HepG2 (cell line): ENCODE data around the gene KCNAB2. TPM values are rescaled to one million over a fixed set of nuclear protein-coding genes. Genes with fewer than 3 reads are reported as not detected.

Source experiments
- ATAC-seq: fragments of 200-7000 bp; cut with Tn5 transposase; 3 replicates; pipeline ENCODE4 v1.9.1; 2020; ENCODE audit warnings: mild to moderate bottlenecking, moderate library complexity
- BruUV-seq: library from RNA; stranded (reverse); fragments of 400-500 nt; replicated peaks from 2 replicates; lab custom pipeline; 2021; lab: Mats Ljungman, UMichigan
- CTCF ChIA-PET: fragments of 300-600 bp; formaldehyde crosslinking; extraction: SDS; loops from one replicate; lab custom pipeline; 2021; ENCODE audit warnings: low total read pairs, inconsistent platforms, low intra/inter-chr PET ratio; lab: Yijun Ruan, JAX
- POLR2A ChIA-PET: fragments of 350-600 bp; sonication (Branson Sonifier 250); formaldehyde crosslinking; loops from one replicate; lab custom pipeline; 2020; ENCODE audit warnings: antibody characterized with exemption, inconsistent platforms; lab: Yijun Ruan, JAX
- DNase-seq: peaks from one replicate; pipeline ENCODE4 v3.0.0-alpha.2; 2015; ENCODE audit warnings: low spot score
- FAIRE-seq: peaks from 3 replicates; lab custom pipeline; 2011; peaks lifted over from hg19 to GRCh38; lab: Jason Lieb, UNC
- H2AFZ ChIP-seq: one replicate; pipeline ENCODE4 v1.6.1; 2011; ENCODE audit warnings: low read length, inconsistent platforms
- H3K27ac ChIP-seq: fragments of 300-600 bp; 3 replicates; pipeline ENCODE4 v1.8.0; 2011; ENCODE audit warnings: mixed run types, mild to moderate bottlenecking, mixed read lengths, low read length, inconsistent platforms; ENCODE audit not compliant: insufficient read depth; ENCODE audit errors: extremely low read length
- H3K27me3 ChIP-seq, 2 experiments: fragments of 200-600 bp in 1 of 2; 2 replicates in 1 of 2; 3 replicates in 1 of 2; pipeline versions ENCODE4 v1.6.0 to v1.8.0; 2011; ENCODE audit warnings: low read length in 2 of 2, mild to moderate bottlenecking in 2 of 2, moderate library complexity in 2 of 2, inconsistent platforms in 1 of 2; ENCODE audit not compliant: insufficient read depth in 2 of 2, control insufficient read depth in 1 of 2
- H3K36me3 ChIP-seq, 2 experiments: fragments of 200-600 bp in 1 of 2; replicated peaks in 1 of 2; 2 replicates in 1 of 2; 3 replicates in 1 of 2; pipeline versions ENCODE4 v1.5.1 to v1.8.0; 2011; ENCODE audit warnings: low read length in 2 of 2, inconsistent platforms in 1 of 2; ENCODE audit not compliant: insufficient read depth in 2 of 2, control insufficient read depth in 1 of 2
- H3K4me1 ChIP-seq: 2 replicates; pipeline ENCODE4 v1.5.1; 2012; ENCODE audit warnings: low read length, inconsistent platforms; ENCODE audit not compliant: insufficient read depth
- H3K4me2 ChIP-seq: 2 replicates; pipeline ENCODE4 v1.6.0; 2011; ENCODE audit warnings: low read depth, low read length, inconsistent platforms
- H3K4me3 ChIP-seq, 3 experiments: fragments of 200-600 bp in 1 of 3; sonication (generic), shearing (Covaris generic) in 1 of 3; replicated peaks in 1 of 3; 2 replicates each; pipeline ENCODE4 v1.5.1; 2011 to 2016; ENCODE audit warnings: low read length in 3 of 3, inconsistent platforms in 2 of 3, low read depth in 2 of 3, mild to moderate bottlenecking in 2 of 3, control low read depth in 1 of 3, mixed read lengths in 1 of 3; ENCODE audit not compliant: insufficient read depth in 1 of 3
- H3K79me2 ChIP-seq: one replicate; pipeline ENCODE4 v1.6.1; 2011; ENCODE audit warnings: low read length, inconsistent platforms; ENCODE audit not compliant: insufficient read depth
- H3K9ac ChIP-seq: 2 replicates; pipeline ENCODE4 v1.6.0; 2011; ENCODE audit warnings: mild to moderate bottlenecking, low read depth, low read length, inconsistent platforms; ENCODE audit not compliant: insufficient read depth
- H3K9me3 ChIP-seq: 2 replicates; pipeline ENCODE4 v1.5.1; 2012; ENCODE audit warnings: mild to moderate bottlenecking, low read length
- H4K20me1 ChIP-seq: 2 replicates; pipeline ENCODE4 v1.6.0; 2011; ENCODE audit warnings: inconsistent platforms, mild to moderate bottlenecking, low read length, moderate library complexity; ENCODE audit not compliant: insufficient read depth
- ATF2 ChIP-seq: sonication (generic); formaldehyde crosslinking; IDR thresholded peaks from 2 replicates; pipeline ENCODE4 v1.4.0; 2020; ENCODE audit warnings: missing genetic modification reagents
- CENPX ChIP-seq: sonication (generic); formaldehyde crosslinking; IDR thresholded peaks from 2 replicates; pipeline ENCODE4 v1.9.0; 2021; ENCODE audit warnings: mild to moderate bottlenecking, missing genetic modification reagents, moderate library complexity
- FIP1L1 ChIP-seq: fragments of 200-400 bp; formaldehyde crosslinking; IDR thresholded peaks from 2 replicates; pipeline ENCODE4 v1.6.1; 2018; ENCODE audit warnings: low read depth, mild to moderate bottlenecking, low read length, moderate library complexity, borderline replicate concordance; ENCODE audit not compliant: insufficient read depth
- HIVEP1 ChIP-seq: sonication (generic); formaldehyde crosslinking; IDR thresholded peaks from 2 replicates; pipeline ENCODE4 v1.4.0; 2020; ENCODE audit warnings: mild to moderate bottlenecking, missing genetic modification reagents
- MATR3 ChIP-seq: sonication (generic); formaldehyde crosslinking; IDR thresholded peaks from 2 replicates; pipeline ENCODE4 v1.4.0; 2020; ENCODE audit warnings: missing genetic modification reagents
- MXD3 ChIP-seq: IDR thresholded peaks from 2 replicates; pipeline ENCODE4 v1.6.1; 2016; ENCODE audit warnings: mild to moderate bottlenecking, missing biosample characterization, missing genetic modification reagents
- NFATC3 ChIP-seq: sonication (generic); formaldehyde crosslinking; IDR thresholded peaks from 2 replicates; pipeline ENCODE4 v1.5.1; 2020; ENCODE audit warnings: mild to moderate bottlenecking, missing genetic modification reagents
- PLRG1 ChIP-seq: fragments of 450-650 bp; conservative IDR thresholded peaks from 2 replicates; pipeline ENCODE4 v1.6.1; 2016
- RERE ChIP-seq: IDR thresholded peaks from 2 replicates; pipeline ENCODE4 v1.6.1; 2016; ENCODE audit warnings: low read depth, missing genetic modification reagents, missing compliant biosample characterization
- RFX1 ChIP-seq: fragments of 450-650 bp; IDR thresholded peaks from 2 replicates; pipeline ENCODE4 v1.6.1; 2017
- SALL2 ChIP-seq: sonication (generic); formaldehyde crosslinking; IDR thresholded peaks from 2 replicates; pipeline ENCODE4 v1.8.1; 2023; ENCODE audit warnings: mild to moderate bottlenecking, missing genetic modification reagents, inconsistent platforms
- TARDBP ChIP-seq: sonication (generic); formaldehyde crosslinking; IDR thresholded peaks from 2 replicates; pipeline ENCODE4 v1.8.0; 2022; ENCODE audit warnings: mild to moderate bottlenecking, missing genetic modification reagents
- TCF12 ChIP-seq, 2 experiments: fragments of 450-650 bp in 1 of 2; sonication (generic) in 1 of 2; formaldehyde crosslinking in 1 of 2; IDR thresholded peaks; 2 replicates each; pipeline versions ENCODE4 v1.6.1 to v1.8.0; 2017 to 2022; ENCODE audit warnings: antibody characterized with exemption in 1 of 2, mild to moderate bottlenecking in 1 of 2, missing genetic modification reagents in 1 of 2, moderate library complexity in 1 of 2
- TGIF2 ChIP-seq: IDR thresholded peaks from 2 replicates; pipeline ENCODE4 v1.6.1; 2016; ENCODE audit warnings: control low read depth, missing compliant biosample characterization
- ZBTB26 ChIP-seq: IDR thresholded peaks from 2 replicates; pipeline ENCODE4 v1.6.1; 2016; ENCODE audit warnings: missing compliant biosample characterization, missing genetic modification reagents, borderline replicate concordance
- ZNF501 ChIP-seq: sonication (generic); formaldehyde crosslinking; IDR thresholded peaks from 2 replicates; pipeline ENCODE4 v1.5.1; 2020; ENCODE audit warnings: mild to moderate bottlenecking, moderate library complexity, missing genetic modification reagents
- ZNF761 ChIP-seq: sonication (generic); formaldehyde crosslinking; conservative IDR thresholded peaks from 2 replicates; pipeline ENCODE4 v1.4.0; 2020; ENCODE audit warnings: mild to moderate bottlenecking, missing genetic modification reagents
- WGBS: methylation state at CpG from one replicate; pipeline ENCODE4 v1.1.6; 2017; ENCODE audit warnings: low lambda C conversion rate; 5-methylcytosine and 5-hydroxymethylcytosine counted together
- in situ Hi-C: cut with HindIII; loops from 2 replicates; pipeline ENCODE4 v1.10.0; 2017; ENCODE audit warnings: low pct_unique_long_range_greater_than_20kb; ENCODE audit not compliant: extremely low pct_ligation_motif_present
- intact Hi-C: fragments of 100-400 bp; cut with micrococcal nuclease; formaldehyde crosslinking; loops from one replicate; pipeline ENCODE4 v1.10.0; 2022; ENCODE audit not compliant: unreplicated experiment
- polyA plus RNA-seq, 8 experiments: library from polyadenylated mRNA; depleted of rRNA in 3 of 8; stranded (reverse) in 7 of 8; unstranded in 1 of 8; fragments of >200 nt; fragmentation: Illumina TruSeq in 4 of 8; extraction: Trizol in 4 of 8; gene quantifications; 2 replicates each; pipeline versions ENCODE4 v1.2.1 to v1.2.3, GENCODE V29; 2011 to 2016; ENCODE audit warnings: low read depth in 4 of 8, missing spikeins in 1 of 8, mixed read lengths in 1 of 8; ENCODE audit not compliant: insufficient read depth in 1 of 8
- total RNA-seq, 5 experiments: library from RNA; depleted of rRNA; stranded (reverse); fragments of >200 nt; fragmentation: Illumina TruSeq; extraction: Trizol; gene quantifications; 2 replicates each; pipeline ENCODE4 v1.2.3, GENCODE V29; 2016; ENCODE audit warnings: low read depth in 1 of 5

The KCNAB2 gene
- total and polyA plus RNA-seq, 2 of the 13 experiments (the other 11 are each of a cell fraction or from before 2014, with no cell fraction given) = 6.2 to 8.8 TPM

GRCh38 chr1:6113745-6114144 is 68.1 kb downstream of the KCNAB2 start (continued):
- TF ChIP-seq MXD3 (no peak), NFATC3 (CRISPR knock-in tag) (no peak), TGIF2 (CRISPR knock-in tag) (no peak)

- POLR2A ChIA-PET = no interaction called here
- in situ Hi-C loops = no loop called here
- Histone ChIP-seq H3K9me3 (no peaks in the 10 kb centered on the region), H3K4me2 (no peak overlapping the region), H4K20me1 (0 out of 2 replicates have a peak, but pooled peaks cover 2% of the 10 kb centered on the region), H3K27ac (no peak overlapping the region), H3K4me3 (no peak overlapping the region), H2AFZ (no peak overlapping the region), H3K79me2 (no peaks in the 10 kb centered on the region), H3K9ac (no peak overlapping the region), H3K36me3 (no peaks in the 10 kb centered on the region), H3K4me1 (no peaks in the 10 kb centered on the region), H3K27me3 (peaks cover 5 to 33% of the 10 kb centered on the region in 2 experiments)
- 39% methylated on average over 1 of the region's 1 CpG for WGBS
- intact Hi-C loops = no loop called here
- DNase-seq (no peak), FAIRE-seq (no peak), ATAC-seq (no peak)
- CTCF ChIA-PET = no interaction called here
- BruUV-seq = no TSS peak
- TF ChIP-seq PLRG1 (no peak), ATF2 (no peak), RERE (CRISPR knock-in tag) (no peak), ZNF761 (CRISPR knock-in tag) (no peak), RFX1 (no peak), MATR3 (CRISPR knock-in tag) (no peak), ZBTB26 (no peak), TCF12 (IDR thresholded peaks at IDR 0.05) (no peak), TCF12 (CRISPR knock-in tag; IDR thresholded peaks at IDR 0.05) (no peak), HIVEP1 (CRISPR knock-in tag) (no peak), ZNF501 (no peak), SALL2 (no peak), FIP1L1 (no peak), TARDBP (no peak), CENPX (CRISPR knock-in tag) (no peak)
These were observed 70.4 kb downstream of the KCNAB2 start for GRCh38 chr1:6116137-6116536.
